ENCODE data around the gene RASAL1. TPM values are rescaled to one million over a fixed set of nuclear protein-coding genes. Genes with fewer than 3 reads are reported as not detected.

RASAL1 gene
- polyA plus RNA-seq, 1 of the 3 experiments (the other 2 are of a cell fraction) = not detected

DNA sequence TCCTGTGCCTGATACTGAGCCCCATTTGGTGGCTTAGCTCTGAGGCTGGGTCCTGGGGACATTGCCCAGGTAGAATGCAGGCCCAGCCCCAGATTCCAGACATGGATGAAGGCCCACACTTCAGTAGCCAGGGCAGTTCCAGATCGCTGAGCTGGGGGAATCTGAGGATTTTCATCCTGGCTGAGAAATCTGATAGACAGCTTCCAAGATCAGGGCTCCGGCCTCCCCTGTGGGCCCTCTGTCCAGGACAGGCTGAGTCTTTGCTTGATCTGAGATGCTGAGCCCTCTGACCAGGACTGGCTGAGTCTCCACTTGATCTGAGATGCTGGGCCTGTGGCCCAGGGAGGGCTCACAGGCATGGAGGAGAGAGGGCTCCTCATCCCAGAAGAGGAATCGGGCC, 3.3 kb upstream of the RASAL1 start:
- no CpG with 5 or more reads among the region's 3 CpGs for WGBS (ENCODE audit: low lambda C conversion rate)
- no peak for DNase-seq
- CTCF ChIA-PET = interaction anchor here (0.7 to 6.4 kb wide), 8 partner anchors 8 to 90 kb away, joined by 3 to 49 read pairs (median 4); partner anchors contain the start of gene CFAP73

More for the DNA sequence above, 3.3 kb upstream of the RASAL1 start:
- no peaks in the 10 kb centered on the region for H3F3A ChIP-seq (replicated peaks; ENCODE audit: insufficient read depth)
- H2AFZ ChIP-seq (ENCODE audit: low read depth) = no peak overlapping the region
- H3K9ac ChIP-seq = no peak overlapping the region
- no peaks in the 10 kb centered on the region for H3K9me3 ChIP-seq
- POLR2A ChIA-PET = no interaction called here
- H3K4me2 ChIP-seq = no peak overlapping the region
- H3K4me1 ChIP-seq (ENCODE audit: control insufficient read depth in 1 of 2, insufficient read depth in 2 of 2, low read depth in 1 of 2, low read length in 1 of 2) = no peaks in the 10 kb centered on the region; a peak in 1 of 4 replicates
- TF ChIP-seq TEAD4 (IDR thresholded peaks at IDR 0.05; ENCODE audit: borderline replicate concordance, insufficient read depth) = no peak
- TF ChIP-seq YY1 (IDR thresholded peaks at IDR 0.05; ENCODE audit: low read depth) = no peak
- TF ChIP-seq, protein P1, sequence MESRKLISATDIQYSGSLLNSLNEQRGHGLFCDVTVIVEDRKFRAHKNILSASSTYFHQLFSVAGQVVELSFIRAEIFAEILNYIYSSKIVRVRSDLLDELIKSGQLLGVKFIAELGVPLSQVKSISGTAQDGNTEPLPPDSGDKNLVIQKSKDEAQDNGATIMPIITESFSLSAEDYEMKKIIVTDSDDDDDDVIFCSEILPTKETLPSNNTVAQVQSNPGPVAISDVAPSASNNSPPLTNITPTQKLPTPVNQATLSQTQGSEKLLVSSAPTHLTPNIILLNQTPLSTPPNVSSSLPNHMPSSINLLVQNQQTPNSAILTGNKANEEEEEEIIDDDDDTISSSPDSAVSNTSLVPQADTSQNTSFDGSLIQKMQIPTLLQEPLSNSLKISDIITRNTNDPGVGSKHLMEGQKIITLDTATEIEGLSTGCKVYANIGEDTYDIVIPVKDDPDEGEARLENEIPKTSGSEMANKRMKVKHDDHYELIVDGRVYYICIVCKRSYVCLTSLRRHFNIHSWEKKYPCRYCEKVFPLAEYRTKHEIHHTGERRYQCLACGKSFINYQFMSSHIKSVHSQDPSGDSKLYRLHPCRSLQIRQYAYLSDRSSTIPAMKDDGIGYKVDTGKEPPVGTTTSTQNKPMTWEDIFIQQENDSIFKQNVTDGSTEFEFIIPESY (IDR thresholded peaks at IDR 0.05; ENCODE audit: borderline replicate concordance, low read depth) = no peak
- no peak for TF ChIP-seq SMC3 (IDR thresholded peaks at IDR 0.05; ENCODE audit: low read depth, low read length)
- no peak for TF ChIP-seq RAD21 (IDR thresholded peaks at IDR 0.05; ENCODE audit: low read length)
- TF ChIP-seq, protein P2, sequence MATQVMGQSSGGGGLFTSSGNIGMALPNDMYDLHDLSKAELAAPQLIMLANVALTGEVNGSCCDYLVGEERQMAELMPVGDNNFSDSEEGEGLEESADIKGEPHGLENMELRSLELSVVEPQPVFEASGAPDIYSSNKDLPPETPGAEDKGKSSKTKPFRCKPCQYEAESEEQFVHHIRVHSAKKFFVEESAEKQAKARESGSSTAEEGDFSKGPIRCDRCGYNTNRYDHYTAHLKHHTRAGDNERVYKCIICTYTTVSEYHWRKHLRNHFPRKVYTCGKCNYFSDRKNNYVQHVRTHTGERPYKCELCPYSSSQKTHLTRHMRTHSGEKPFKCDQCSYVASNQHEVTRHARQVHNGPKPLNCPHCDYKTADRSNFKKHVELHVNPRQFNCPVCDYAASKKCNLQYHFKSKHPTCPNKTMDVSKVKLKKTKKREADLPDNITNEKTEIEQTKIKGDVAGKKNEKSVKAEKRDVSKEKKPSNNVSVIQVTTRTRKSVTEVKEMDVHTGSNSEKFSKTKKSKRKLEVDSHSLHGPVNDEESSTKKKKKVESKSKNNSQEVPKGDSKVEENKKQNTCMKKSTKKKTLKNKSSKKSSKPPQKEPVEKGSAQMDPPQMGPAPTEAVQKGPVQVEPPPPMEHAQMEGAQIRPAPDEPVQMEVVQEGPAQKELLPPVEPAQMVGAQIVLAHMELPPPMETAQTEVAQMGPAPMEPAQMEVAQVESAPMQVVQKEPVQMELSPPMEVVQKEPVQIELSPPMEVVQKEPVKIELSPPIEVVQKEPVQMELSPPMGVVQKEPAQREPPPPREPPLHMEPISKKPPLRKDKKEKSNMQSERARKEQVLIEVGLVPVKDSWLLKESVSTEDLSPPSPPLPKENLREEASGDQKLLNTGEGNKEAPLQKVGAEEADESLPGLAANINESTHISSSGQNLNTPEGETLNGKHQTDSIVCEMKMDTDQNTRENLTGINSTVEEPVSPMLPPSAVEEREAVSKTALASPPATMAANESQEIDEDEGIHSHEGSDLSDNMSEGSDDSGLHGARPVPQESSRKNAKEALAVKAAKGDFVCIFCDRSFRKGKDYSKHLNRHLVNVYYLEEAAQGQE (IDR thresholded peaks at IDR 0.05; ENCODE audit: low read depth, low read length) = no peak
- TF ChIP-seq NFIC (IDR thresholded peaks at IDR 0.05; ENCODE audit: borderline replicate concordance) = no peak
- TF ChIP-seq, protein P3, sequence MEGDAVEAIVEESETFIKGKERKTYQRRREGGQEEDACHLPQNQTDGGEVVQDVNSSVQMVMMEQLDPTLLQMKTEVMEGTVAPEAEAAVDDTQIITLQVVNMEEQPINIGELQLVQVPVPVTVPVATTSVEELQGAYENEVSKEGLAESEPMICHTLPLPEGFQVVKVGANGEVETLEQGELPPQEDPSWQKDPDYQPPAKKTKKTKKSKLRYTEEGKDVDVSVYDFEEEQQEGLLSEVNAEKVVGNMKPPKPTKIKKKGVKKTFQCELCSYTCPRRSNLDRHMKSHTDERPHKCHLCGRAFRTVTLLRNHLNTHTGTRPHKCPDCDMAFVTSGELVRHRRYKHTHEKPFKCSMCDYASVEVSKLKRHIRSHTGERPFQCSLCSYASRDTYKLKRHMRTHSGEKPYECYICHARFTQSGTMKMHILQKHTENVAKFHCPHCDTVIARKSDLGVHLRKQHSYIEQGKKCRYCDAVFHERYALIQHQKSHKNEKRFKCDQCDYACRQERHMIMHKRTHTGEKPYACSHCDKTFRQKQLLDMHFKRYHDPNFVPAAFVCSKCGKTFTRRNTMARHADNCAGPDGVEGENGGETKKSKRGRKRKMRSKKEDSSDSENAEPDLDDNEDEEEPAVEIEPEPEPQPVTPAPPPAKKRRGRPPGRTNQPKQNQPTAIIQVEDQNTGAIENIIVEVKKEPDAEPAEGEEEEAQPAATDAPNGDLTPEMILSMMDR (IDR thresholded peaks at IDR 0.05) = no peak
- TF ChIP-seq, protein P4, sequence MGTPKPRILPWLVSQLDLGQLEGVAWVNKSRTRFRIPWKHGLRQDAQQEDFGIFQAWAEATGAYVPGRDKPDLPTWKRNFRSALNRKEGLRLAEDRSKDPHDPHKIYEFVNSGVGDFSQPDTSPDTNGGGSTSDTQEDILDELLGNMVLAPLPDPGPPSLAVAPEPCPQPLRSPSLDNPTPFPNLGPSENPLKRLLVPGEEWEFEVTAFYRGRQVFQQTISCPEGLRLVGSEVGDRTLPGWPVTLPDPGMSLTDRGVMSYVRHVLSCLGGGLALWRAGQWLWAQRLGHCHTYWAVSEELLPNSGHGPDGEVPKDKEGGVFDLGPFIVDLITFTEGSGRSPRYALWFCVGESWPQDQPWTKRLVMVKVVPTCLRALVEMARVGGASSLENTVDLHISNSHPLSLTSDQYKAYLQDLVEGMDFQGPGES (IDR thresholded peaks at IDR 0.05; ENCODE audit: low read depth, low read length) = no peak
- no peak for TF ChIP-seq EP300 (IDR thresholded peaks at IDR 0.05; ENCODE audit: borderline replicate concordance in 1 of 2, low read depth in 1 of 2, low read length in 1 of 2)
- H4K20me1 ChIP-seq (ENCODE audit: insufficient read depth) = no peaks in the 10 kb centered on the region
- H3K27me3 ChIP-seq (ENCODE audit: insufficient read depth) = no peaks in the 10 kb centered on the region
- H3K79me2 ChIP-seq (ENCODE audit: insufficient read depth) = no peaks in the 10 kb centered on the region
- no peak overlapping the region for H3K4me3 ChIP-seq (ENCODE audit: low read depth in 2 of 2, low read length in 1 of 2)
- H3K27ac ChIP-seq (ENCODE audit: low read depth in 2 of 2, low read length in 1 of 2) = no peak overlapping the region
- no peaks in the 10 kb centered on the region for H3K9me2 ChIP-seq
- no peaks in the 10 kb centered on the region for H3K36me3 ChIP-seq (replicated peaks in 1 of 2; ENCODE audit: control insufficient read depth in 1 of 2, insufficient read depth in 2 of 2, low read length in 1 of 2)
